DMS79 treated with DMSO at 0.1 percent for 48 hours (cell line): Measurements from ENCODE around the gene SURF2.

ENCODE experiments used
- DNase-seq: peaks from one replicate; lab custom pipeline; 2025; lab: John Stamatoyannopoulos, UW

Gene SURF2

DNA sequence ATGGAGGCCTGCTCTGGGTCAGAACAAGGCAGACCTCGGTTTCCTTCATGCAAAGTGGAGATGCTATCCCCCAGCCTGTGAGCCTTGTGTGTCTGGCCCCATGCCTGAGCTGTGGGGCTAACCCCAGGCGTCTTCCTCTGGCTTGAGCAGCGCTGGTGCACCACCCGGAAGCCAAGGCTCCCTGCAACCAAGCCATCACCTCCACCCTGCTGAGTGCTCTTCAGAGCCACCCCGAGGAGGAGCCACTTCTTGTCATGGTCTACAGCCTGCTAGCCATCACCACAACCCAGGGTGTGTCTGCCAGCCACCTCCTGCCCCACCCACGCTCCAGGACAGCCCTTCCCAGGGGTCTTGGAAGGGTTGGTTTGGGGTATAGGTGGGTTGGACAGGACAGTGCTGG lies 45.2 kb downstream of the SURF2 start:
- no peak for DNase-seq

- DNase-seq: no peak
Measured at GRCh38 chr9:133402689-133403088, 46.3 kb downstream of the SURF2 start.

- DNase-seq: peak; percentile 34
Measured at GRCh38 chr9:133403766-133404453, 47.6 kb downstream of the SURF2 start.

- no peak for DNase-seq
Measured at GRCh38 chr9:133404454-133405002, 48.2 kb downstream of the SURF2 start.

- DNase-seq: no peak
Measured at GRCh38 chr9:133405508-133406438, 49.4 kb downstream of the SURF2 start.

GRCh38 chr9:133406480-133407307 lies 50.3 kb downstream of the SURF2 start:
- DNase-seq: peak; percentile 34

DNA sequence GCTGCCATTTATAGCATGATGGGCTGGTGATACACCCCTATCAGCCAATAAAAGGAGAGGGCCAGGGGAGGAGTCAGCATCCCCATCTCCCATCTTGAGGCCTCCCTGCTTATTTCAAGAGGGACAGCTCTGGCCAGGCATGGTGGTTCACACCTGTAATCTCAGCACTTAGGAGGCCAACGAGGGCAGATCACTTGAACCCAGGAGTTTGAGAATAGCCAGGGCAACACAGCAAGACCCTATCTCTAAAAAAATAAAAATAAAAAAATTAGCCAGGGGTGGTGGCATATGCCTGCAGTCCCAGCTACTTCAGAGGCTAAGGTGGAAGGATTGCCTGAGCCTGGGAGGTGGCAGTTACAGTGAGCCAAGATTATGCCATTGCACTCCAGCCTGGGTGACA lies 51.7 kb downstream of the SURF2 start:
- DNase-seq: no peak
